Left hindlimb (tissue), 1 donor: Measurements from ENCODE around the gene CRIM1.

Source experiments
- DNase-seq: peaks from one replicate; pipeline ENCODE4 v3.0.0-alpha.2; 2018

The CRIM1 gene

DNA sequence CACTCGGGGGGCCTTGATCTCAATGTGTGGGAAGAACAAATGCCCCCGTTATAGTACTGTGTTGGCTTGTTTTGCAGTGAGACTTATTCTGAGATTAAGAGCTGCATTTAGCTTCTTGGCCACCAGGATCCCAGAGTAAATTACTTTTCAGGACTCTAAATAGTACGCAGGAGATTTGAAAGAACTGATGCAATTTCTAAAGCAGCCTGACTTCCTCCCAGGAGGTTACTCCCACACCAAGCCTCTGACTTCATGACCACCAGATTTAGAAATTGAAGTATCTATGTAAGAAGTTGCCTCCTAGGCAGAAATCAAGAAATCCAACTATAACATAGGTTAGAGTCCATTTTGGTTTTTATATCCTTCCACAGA is 175.4 kb downstream of the CRIM1 start:
- no peak for DNase-seq

DNA sequence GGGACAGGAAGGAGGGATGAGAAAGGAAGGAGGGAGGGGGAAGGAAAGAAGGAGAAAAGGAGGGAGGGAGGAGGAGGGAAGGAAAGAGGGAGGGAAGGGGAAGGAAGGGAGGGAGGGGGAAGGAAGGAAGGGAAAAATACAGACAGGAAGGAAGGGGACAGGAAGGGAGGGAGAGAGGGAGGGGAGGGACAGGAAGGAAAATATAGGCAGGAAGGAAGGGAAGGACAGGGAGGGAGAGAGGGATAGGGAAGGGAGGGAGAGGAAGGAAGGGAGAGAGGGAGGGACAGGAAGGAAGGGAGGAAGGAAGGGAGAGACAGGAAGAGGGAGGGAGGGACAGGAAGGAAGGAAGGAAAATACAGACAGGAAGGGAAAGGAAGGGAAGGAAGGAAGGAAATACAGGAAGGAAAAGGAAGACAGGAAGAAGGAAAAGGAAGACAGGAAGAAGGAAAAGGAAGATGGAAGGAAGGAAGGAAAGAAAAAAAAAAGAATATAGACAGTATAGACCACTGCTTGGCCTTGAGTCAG is 178.8 kb downstream of the CRIM1 start:
- DNase-seq, result no peak

DNA sequence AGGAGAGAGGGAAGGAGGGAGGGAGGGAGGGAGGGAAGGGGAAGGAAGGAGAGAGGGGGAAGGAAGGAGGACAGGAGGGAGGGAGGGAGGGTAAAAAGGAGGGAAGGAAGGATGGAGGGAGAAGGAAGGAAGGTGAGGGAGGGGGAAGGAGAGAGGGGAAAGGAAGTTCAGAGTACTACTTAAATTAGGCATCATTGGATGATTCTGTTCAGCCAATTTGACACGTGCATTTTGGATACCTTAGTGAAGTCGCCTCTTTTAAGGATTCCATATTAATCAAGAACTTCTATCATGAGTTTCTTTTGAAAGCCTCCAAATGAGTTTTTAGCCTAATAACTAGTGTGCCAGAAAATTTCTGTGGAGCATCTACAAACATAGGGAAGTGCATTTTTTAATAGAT is 179.5 kb downstream of the CRIM1 start:
- no peak for DNase-seq

DNA sequence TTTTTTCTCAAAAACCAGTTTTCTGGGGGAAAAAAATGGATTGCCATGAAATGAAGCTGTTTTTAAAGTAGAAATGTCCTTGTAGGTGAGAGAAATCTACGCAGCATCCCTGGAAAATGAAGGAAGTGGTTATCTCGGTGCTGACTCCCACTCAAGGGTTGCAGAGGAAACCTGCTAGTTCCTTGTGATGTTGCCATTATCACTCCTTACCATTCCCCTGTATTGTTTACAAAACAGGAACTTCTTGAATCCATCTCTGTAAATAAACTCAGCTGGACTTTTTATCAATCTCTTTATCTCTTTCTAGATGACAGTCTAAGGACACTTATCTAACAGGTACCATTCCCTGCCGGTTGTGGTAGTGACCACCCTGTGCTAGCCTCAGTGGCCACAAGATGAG is 181.2 kb downstream of the CRIM1 start:
- DNase-seq, result no peak

DNA sequence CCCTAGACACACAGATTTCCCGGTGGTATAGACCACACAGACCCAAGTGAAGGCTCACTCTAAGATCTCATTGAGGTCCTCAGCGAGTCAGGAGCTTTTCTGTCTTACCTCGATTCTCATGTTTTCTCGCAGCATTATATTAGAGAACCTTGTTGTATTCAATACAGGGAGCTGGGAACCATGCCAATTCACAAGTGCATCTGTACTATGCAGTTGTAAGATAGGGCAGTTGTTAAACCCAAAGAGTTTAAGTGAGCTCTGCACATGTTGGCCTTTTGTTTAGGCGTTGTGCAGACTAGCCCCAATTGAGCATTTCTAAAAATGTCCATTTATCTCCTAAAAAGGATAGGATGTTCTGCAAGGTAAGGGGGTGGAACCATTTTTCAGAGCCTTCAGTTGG is 182.8 kb downstream of the CRIM1 start:
- DNase-seq, result no peak

DNA sequence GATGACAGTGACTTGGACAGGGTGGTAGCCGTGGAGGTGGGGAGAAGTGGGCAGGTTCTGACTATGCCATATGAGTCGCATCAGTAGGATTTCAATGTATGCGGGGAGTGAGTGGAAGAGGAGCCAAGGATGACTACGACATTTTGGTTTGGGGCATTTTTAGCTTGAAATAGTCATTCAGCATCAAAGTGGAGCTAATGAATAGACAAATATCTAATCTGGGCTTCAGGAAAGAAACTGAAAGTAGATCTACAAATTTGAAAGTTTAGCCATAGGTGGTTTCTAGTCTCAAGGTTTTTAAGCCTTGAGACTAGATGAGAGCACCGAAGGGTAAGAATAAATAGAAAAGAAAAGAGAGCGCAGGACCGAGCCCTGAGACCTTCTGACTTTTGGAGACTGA is 184.1 kb downstream of the CRIM1 start:
- DNase-seq, result no peak

DNA sequence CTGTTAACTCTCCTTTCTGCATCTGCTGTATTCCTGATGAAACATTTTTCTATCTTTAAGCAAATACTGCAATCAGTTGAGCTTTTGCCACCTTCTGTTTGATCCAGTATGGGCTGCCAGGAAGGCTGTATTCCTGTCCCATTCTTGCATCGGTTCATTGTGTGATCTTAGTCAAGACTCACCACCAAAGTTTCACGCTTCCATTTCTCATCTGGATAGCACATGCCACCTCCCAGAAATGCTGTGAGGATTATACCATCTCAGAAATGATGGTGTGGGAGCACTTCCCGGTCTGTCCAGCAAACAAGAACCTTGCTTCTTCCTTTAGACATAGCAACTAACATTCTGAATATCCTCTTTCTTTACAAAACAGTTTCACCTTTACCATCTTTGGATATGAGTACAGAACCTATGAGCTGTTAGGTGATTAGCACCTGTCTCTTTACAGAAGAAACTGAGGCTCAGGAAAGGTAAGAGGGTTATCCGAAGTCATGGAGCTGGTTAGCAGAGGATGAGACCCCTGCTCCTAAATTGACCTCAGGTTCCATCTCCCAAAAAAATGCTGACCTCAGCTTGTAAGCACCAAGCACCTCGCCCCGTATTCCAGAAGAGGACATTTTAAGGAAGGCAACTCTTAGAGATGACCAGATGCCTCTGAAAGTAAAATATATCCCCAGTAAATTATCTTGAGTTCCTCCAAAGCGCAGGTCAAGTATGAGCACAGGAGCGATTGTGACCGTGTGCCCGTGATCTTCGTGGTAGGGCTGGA is 185.6 kb downstream of the CRIM1 start:
- no peak for DNase-seq

DNA sequence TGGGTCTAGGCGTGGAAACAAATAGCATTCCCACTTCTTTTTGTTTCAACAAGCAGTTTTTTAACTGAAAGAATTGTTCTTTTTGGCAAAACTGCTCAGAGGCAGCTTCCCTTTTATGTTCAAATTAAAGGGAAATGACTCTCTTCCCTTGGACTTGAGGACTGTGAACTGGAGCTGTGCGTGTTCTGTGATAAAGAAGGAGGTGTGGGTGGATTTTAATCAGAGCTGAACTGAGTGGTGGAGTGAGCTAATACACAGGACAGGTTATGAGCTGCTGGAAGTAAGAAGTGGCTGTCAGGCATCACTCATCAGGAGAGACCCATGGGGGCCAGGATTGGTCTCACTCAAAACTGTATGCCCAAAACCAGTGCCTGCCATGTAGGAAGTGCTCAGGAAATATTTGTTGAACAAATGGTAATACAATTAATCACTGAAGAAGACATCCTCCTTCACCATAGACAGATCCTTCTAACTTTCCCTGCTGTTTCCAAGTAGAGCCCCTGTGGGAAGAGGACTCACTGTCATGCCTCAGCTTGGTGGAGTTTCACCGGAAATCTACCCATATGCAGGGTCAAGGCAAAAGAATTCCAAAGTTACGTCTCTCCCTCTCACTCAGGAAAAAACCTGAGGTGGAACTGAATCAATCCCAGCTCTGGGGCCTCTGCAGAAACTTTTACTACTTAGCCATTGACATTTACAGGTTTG is 186.5 kb downstream of the CRIM1 start:
- no peak for DNase-seq

DNA sequence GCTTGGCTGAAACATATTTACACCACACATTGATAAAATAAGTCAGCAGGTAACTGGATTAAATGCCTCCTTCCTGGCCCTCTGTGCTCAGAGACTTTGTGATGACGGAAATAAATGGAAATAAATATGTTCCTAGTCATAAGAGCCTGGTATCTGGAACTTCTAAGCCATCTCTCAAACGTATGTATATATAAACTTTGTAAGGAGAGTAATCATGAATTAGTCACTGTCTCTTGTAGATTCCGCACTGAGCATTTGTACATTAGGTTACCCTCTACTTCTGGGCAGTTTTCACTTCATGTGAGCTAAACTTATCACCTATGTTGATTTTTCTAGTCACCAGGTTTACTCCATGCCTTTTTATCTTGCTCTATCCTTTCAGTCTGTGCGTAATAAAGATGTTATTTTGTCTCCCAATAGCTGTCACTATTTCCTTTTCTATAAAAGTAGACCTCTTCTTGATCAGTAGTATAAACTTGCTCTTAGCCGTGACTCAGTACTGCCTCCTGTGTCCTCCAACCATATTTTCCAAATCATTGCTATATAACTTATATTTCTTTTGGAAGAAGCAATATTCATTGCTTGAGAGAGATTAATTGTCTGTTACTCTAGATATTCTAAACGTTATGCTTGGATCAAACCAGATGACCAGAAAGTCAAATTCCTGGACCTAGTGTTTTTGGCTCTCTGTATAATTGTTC is 189.2 kb downstream of the CRIM1 start:
- no peak for DNase-seq

DNA sequence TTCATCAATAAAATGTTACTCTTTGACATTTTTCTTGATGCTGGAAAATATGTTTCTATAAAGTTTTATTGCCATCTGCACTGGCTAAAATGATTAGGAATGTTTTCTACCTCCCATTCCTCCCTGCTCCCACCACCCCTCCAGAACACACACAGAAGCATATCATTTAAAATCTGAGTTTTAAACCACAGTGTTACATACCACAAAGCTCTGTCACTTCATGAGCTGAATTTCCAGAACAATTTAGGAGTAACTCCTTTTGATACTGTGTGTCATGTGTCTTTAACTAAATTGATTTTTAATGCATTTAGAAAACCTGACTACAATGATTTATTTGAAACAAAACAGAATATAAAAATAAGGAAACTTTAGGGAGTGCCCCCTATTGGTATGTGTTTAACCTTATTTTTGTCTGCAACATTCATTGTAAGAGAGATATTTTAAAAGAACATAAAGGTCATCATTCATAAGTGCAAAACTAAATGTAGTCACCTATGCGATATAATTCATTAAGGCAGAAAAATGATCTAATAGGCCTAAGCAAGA is 190.4 kb downstream of the CRIM1 start:
- DNase-seq, result no peak

DNA sequence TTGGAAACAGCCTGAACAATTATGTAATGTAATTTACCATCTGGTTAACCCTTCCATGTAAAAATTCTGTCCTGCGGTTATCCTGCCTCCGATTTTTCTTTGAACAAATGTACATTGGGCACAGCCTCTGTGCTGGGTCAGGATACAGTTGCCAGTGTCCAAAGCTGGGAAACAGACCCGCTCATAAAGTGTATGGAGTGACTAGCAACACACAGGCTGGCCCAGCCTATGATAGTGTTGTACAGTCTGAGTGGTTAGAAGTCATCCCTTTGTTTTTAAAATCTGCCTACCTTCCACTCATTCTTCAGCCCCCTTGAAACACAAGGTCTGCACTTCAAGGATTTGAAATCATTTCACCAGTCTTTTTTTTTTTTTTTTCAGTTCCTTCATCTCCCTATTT is 192.3 kb downstream of the CRIM1 start:
- DNase-seq, result no peak

DNA sequence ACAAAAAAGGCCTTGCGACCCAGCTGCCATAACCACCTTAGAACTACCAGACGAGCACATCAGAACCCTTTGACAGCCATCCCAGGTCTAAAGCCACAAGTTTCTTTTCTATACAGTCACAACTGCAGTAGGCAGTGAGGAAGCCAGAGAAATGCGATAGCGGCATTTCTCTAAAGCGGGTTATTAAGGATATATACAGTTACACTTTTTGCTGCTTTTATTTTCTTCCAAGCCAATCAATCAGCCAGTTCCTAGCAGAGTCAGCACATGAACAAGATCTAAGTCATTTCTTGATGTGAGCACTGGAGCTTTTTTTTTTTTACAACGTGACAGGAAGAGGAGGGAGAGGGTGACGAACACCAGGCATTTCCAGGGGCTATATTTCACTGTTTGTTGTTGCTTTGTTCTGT is 193.6 kb downstream of the CRIM1 start:
- no peak for DNase-seq

DNA sequence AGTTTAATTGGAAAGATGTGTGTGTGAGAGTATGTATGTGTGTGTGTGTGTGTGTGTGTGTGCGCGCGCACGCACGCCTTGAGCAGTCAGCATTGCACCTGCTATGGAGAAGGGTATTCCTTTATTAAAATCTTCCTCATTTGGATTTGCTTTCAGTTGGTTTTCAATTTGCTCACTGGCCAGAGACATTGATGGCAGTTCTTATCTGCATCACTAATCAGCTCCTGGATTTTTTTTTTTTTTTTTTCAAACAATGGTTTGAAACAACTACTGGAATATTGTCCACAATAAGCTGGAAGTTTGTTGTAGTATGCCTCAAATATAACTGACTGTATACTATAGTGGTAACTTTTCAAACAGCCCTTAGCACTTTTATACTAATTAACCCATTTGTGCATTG is 194.4 kb downstream of the CRIM1 start:
- no peak for DNase-seq

DNA sequence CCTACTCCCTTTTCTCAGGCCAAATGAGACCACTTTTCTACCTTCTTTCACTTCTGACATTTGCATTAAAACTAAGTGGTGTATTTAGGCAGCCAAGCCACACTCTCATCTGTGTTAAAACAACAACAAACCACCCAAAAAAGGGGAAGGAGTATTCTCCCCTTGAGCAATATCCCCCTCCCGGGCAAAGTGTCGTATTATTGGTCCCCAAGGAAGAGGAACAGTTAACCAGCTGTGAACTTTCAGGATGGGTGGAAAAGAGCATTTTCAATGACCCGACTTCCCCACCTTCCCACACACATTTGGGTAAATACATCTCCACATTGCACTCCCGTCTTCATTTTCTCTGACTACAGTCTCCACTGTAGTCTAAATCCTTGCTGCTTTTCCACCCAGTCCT is 198.1 kb downstream of the CRIM1 start:
- DNase-seq, result no peak

DNA sequence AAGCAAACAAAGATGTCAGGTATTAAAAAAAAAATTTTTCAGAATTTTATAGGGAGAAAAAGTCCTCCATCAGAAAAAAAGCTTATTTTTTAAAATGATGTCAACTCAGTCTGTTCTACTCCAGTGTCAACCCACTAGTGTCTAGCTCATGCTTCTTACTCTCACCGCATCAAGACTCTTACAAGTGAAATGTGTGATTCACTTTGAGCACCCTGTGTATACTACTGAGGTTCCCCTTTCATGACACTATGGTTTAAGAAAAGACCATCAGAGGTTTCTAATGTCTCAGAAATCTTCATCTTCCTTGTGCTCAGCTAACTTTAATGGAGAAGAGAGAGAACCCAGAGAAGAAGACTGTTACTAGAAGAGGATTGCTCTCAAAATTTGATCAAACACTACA is 199.0 kb downstream of the CRIM1 start:
- no peak for DNase-seq

DNA sequence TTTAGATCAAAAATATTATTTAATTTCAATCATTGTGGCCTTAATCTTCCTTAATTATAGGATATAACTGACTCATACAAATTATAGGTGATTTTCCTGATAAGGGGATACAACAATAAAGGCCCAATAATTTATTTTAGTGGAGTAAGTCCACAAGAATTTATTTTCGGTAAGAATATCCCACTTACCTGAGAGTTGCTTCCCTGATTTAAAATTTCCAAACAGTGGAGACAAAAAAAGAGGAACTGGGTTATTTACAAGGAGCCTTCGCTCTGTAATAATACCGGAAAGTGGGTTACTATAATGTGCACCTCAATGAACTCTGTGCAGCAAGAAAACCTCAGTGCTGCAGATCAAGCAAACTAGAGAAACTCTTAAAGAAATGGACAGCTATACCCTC is 200.2 kb downstream of the CRIM1 start:
- no peak for DNase-seq

DNA sequence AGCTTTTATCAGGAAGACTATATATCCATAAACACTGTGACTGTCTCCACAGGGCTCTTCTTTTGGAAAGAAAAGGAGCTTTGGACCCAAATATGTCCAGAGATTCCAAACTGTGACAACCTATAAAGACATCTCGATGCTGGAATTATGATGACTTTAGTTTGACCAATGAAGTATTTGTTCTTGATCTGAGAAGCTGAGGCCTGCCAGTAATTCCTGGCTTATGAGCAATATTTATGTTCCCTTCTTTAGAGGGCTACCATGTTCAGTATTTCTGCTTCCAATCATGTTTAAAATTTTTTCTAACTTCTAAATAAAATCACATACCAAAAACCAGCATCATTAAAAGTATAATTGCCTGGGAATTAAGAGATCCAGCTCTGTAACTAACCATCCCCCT is 201.3 kb downstream of the CRIM1 start:
- no peak for DNase-seq

DNA sequence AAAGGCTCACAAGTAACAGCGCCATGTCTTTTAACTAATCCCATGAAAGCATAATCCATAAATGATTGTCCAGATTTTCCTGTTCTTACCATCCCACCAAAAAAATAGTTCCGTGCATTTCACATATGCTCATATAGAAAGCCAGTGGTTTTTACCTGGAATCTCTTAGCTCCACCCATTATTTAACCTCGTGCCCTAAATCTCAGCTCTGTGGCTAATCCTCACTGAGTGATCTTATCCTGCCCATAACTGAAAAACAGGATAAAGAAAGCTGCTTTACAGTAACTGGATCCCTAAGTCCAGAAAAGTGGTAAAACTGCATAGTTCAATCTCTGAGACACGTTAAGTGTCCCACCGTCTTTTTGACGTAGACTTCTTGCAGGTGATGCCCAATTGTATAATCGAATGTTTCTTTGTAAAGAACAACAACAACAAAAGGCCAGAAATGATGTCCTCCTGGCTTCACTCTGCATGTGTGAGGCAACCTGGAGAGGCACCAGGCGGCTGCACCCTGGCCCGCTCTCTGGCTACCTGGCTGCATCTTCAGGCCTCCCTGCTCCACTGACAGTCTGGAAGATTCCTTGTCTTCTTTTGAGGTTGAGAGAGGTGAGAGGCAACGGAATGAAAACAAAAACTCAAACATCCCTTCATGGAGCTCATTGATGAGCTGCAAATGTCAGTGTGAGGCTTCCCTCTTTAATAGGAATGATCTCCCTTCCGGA is 203.8 kb downstream of the CRIM1 start:
- DNase-seq, result no peak

DNA sequence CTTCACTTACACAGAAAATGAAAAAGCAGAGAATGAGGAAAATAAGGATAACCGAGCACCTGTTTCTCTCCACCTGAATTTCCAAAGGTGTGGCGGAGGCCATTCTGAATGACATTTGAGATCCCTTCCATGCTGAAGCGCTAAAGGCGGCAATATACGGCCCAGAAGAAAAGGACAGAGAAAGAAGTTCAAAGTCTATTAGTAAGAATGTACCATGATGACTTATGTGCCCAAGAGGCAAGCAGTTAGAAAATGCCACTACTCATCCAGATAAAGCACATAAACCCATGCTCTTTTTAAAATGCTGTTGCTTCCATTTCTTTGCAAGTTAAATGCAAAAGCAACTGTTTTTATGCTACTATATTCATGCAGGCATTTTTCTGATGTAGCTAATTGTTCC is 205.1 kb downstream of the CRIM1 start:
- no peak for DNase-seq

DNA sequence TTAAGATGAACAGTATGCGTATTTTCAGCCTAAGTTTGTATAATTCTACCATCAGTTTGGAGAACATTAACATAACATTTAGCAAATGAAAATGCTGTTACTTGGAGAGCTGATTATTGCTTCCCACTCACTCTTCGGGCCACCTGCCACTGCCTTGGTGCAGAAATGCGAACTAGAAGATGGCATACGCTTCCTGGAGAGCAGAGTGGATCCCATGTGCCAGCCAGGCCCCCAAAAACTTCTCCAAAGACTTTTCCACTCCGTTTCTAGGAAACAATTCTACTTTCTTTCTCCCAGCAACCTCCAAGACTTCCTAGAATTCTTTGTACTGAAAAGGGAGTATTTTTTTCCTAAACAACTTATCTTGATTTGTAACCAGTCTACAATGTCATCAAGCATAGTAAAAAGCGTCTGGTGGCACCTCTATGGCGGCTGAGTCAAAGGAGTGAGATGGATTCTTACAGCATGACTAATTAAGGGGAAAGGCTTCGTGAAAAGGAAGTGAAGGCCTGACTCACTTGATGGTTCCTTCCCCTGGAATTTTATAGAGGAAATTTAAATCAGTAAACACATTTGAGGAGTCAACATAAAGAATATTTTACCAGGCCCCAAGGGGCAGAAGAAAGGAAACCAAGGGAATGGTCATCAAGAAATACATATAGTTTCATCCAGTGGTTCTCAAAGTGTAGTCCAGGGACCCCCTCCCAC is 205.8 kb downstream of the CRIM1 start:
- DNase-seq, result no peak

DNA sequence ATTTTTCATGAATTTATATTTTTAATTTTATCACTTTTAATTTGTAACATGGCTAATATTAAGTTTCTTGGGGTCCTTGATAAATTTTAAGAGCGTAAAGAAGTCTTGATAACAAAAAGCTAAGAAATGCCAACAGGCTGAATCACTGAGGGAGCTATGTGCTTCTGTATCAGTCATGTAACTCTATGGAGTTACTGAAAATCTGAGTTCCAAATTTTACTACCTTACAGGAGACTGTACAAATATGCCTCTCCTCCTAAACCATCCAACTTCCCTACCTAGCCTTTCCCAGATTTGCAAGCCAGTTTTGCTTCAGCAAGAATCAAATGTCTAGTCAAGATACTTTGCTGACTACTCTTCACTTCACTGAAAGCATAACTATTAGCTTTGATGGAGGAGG is 206.7 kb downstream of the CRIM1 start:
- no peak for DNase-seq

DNA sequence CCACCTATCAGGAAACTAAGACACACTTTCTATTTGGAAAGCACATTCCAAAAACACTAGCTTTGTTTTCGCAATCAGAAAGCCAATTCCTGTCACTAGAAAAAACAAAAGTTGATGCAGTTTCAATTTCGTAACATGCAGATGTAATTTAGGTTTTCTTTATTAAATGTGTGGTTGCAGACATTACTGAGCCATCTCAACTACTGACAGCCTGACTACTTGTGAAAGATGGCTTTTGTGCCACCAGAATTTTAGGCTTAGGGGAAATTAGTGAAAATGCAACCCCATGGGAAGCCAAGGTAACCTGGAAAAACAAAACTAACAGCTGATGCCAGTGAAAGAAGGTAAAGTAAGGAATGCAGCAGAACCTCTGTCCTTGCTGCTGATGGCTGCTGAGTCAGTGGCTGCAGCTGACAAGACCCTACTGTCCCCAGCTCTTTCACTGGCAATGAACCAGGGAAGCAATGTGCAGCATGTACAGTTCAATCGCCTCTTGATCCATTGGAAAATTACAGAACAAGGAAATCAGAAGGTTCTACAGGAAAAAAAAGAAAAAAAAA is 207.5 kb downstream of the CRIM1 start:
- no peak for DNase-seq
